GM18505 (cell line): ENCODE results near the gene LSMEM2.
"Not testable (repeated sequence)": the region's sequence is repeated elsewhere in the genome, so short reads cannot be mapped to it uniquely, and the experiment has no call there.

Experiments used
- ATAC-seq: cut with Tn5 transposase; IDR thresholded peaks from one replicate; pipeline ENCODE4 v1.9.1; 2021; ENCODE audit not compliant: unreplicated experiment
- POLR2A ChIP-seq: IDR thresholded peaks from 4 replicates; pipeline ENCODE4 v1.6.1; 2011; ENCODE audit warnings: borderline replicate concordance; ENCODE audit not compliant: insufficient read depth, insufficient read length; ENCODE audit errors: extremely low read depth

Gene LSMEM2

DNA sequence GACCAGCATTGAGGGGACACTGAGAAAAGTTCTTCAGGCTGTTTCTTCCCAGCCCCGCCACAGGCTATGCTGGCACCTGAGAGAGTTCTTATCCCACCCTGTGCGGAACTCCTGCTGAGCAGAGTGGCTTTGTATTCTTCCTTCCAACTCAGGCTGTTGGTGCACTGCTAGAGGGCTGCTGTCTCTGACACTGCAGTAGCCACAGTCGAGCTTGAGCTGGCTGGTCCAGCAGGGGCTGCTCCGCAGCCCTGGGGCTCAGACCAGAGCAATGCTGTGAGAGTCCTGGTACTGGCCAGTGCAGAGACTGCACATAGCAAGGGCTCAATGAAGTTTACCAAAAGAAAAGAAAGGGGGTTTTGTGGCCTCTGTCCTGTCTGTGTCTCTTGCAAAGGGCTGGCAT is 39.2 kb upstream of the LSMEM2 start:
- no peak for TF ChIP-seq POLR2A
- no peak for ATAC-seq

DNA sequence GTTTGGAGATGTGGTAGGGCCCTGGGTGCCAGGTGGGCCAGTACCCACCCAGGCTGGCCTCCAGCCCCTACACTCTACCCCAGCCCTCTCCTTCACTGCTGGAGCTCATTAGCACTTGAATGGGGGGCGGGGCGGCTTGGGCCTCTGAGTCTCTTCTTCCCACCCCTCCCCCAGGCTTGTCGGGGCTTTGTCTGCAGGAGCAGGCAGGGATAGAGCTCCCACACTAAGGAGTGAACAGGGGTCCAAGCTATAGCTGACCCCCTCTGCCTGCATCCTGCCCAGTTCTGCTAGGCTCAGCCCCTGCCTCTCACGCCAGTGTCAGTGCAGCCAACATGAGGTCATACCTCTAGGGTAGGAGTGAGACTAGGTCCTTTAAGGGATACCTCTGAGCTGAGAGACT is 37.7 kb upstream of the LSMEM2 start:
- ATAC-seq = no peak
- TF ChIP-seq POLR2A = no peak

DNA sequence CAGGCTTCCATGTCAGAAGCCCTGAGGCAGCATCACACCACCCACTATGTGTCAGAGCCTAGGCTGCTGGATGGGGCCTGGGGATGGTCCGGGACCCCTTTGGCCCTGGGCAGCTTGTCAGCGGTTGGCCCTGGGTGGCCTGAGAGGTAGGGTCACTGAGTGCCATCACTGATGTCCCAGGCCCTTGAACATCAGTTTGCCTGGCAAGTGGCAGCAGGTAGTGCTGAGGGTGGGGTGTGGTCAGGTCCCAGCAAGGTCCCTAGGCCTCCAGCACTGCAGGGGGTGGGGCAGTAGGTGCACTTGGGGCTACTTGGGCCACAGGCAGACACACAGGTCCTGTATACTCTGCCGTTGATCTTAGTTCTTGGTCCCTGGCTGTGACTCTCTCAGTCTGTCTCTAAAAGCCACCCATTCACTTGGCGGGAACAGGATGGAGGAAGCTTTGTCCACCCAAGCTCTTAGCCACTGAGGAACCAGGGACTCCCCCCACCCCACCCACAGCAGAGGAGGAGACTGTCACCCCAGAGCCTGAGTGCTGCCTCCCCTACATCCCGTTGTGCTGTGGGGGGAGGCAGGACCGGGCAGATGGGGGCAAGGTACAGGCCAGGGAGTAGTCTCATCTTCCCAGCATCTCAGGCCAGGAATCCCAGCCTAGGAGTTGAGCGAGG is 37.0 kb upstream of the LSMEM2 start:
- no peak for TF ChIP-seq POLR2A
- ATAC-seq = no peak

DNA sequence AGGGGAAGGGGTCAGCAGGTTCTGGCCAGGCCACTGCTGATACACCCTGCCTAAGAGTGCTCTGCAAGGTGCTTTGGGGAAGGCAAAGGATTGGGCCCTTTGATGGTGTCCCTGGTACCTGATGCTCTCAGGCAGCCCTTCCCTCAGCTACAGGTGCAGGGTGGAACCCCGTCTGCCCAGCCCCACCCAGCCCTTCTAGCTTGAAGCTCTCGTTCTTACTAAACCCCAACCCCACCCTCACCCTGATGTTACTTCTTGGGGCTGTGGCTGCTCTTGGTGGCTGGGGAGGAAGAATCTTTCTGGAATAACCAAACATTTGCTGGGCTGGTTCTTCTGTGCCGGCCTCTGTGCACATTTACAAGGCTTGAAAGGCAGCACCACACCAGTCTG is 36.5 kb upstream of the LSMEM2 start:
- no peak for ATAC-seq
- no peak for TF ChIP-seq POLR2A

DNA sequence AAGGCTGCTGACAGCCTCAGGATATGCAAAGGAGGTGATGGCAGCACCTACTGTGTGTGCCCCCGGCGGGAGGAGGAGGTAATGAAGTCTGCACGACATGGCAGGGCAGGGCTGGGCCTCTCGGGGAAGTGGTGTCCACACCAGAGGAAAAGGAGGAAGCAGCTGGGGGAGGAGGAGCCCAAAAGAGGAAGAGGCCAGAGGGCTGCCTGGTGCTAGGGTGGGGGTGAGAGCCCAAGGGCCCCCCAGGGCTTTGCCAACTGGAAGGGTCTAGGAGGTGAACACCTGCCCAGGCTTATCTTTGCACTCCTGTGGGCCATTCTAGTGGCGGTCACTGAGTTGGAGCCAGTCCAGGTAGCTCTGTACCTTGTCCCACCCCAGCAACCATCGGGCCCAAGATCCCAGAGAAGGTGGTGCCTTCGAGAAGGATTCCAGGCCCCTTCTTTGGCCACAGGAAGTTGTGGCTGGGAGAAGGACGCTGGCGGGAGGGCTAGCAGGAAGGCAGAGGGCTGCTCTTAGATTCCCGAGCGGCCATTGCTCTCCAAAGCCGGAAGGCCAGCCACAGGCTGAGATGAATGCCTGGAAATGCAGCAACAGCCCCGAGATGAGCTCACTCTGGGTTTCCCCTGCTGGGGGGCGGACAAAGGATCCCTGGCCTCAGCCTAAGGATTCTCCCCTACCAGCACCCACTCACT is 35.9 kb upstream of the LSMEM2 start:
- ATAC-seq = no peak
- TF ChIP-seq POLR2A = no peak

DNA sequence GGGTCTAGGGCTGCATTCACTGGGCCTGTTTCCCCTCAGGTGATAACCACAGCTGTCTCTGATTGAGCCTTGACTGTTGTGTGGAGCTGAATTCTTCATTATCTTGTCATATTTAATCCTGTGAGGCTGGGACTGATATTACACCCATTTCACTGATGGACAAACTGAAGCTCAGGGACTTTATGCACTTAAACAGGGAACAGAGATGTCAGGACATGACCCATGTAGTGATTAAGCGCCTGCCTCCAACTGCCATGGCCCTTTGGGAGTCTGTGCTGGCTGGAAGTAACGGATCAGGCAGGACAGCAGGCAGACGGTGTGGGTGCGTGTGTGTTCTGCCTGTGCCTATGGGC is 35.4 kb upstream of the LSMEM2 start:
- ATAC-seq = no peak
- TF ChIP-seq POLR2A = no peak

DNA sequence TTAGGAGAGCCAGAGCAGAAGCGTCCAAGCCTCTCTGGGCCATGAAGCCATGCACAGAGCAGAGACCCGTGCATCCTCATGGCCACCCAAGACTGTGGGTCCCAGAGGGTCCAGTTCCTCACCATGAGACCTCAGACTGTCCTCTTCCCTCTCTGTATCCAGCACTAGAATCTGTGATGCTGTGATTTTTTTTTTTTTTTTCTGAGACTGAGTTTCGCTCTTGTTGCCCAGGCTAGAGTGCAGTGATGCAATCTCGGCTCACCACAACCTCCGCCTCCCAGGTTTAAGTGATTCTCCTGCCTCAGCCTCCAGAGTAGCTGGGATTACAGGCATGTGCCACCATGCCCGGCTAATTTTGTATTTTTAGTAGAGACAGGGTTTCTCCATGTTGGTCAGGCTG is 34.1 kb upstream of the LSMEM2 start:
- not testable (repeated sequence) for ATAC-seq

DNA sequence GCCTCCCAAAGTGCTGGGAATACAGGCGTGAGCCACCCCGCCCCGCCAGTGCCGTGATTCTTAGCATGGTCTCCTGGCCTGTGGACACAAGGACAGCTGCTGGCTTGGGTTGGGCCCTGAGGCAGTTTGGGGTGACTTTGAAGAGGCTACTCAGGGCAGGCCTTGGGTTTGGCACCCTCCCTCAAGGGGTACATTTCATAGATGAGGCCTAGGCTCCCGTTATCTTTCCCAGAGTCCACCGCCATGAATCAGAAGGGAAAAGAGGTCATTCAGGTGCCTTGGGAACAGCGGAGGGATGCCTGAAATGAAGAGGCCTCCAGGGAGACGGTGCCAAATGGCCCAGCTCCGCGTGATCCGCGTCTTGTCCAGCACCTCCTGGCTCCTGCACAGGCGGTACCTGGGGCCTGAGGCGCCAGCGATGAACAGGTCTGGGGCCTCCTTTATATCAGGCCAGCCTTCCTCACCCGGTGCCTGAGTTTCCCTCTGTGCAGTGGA is 33.6 kb upstream of the LSMEM2 start:
- TF ChIP-seq POLR2A = no peak
- no peak for ATAC-seq

DNA sequence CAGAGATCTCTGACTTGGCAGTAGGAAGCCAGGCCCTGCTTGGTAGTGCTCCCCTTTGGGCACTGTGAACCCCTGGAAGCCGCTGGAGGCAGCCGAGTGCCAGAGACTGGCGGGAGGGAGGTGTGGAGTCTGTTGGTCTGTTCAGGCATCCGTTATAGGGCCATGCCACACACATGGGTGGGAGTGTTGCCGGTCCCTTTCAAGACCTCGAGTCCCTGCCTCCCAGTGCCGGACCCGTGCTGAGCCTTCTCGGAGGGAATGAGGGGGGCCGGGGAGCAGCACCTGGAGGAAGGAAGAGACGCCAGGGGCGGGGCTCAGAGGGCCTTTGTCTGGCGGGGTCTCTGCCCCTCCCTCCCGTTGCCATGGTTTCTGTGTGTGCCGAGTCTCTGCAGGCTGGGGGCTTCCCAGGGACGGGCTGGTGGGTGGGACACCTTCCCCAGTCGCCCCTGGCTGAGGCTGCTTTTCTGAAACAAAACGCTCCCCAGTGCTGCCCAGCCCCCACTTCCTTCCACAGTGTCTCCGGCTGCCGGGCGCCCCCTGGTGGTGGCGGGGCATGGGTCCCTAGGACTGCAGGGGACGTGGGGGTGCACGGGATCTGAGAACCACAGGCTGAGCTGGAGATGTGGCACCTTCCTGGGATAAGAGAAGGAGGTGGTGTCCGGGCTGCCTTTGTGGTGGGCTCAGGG is 32.9 kb upstream of the LSMEM2 start:
- peak; percentile 55 for ATAC-seq
- TF ChIP-seq POLR2A = peak; percentile 11

DNA sequence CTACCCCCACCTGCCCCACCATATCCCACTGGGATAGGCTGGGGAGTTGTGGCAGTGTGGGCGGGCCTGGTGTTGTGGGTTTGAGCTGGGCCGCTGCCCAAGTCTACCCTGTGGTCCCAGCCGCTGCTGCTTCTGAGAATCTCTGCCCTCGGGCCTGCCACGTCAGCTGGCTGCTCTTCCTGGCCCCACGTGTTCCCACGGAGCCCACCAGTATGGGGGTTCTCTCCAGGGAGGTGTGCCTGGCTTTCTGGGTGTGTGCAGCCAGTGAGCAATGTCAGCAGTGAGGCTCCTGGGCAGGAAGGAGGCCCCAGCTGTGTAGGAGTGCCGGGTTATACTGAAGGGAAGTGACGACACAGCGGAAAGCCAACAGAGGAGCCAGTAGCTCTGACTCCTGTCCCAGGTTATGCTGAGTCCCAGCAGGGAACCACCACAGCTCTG is 32.4 kb upstream of the LSMEM2 start:
- TF ChIP-seq POLR2A = peak; percentile 46
- ATAC-seq = peak; percentile 34

DNA sequence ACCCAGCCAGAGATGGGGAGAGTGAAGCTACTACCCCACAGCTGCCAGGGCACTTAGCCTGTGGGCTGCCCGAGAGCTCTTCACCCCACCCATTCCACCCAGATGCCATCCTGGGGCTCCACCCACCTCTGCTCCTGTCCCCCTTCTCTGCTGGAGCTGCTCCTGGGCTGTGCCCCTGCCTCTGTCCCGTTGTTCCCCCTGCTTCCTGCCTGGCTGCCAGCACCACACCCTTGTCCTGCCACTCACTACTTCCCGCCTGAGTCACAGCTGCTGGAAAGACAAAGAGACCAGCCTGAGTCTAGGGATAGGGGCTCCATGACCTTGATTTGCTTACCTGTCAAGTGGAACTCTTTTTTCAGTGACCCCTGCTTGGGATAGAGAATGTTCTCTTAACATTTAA is 30.5 kb upstream of the LSMEM2 start:
- no peak for TF ChIP-seq POLR2A
- no peak for ATAC-seq

DNA sequence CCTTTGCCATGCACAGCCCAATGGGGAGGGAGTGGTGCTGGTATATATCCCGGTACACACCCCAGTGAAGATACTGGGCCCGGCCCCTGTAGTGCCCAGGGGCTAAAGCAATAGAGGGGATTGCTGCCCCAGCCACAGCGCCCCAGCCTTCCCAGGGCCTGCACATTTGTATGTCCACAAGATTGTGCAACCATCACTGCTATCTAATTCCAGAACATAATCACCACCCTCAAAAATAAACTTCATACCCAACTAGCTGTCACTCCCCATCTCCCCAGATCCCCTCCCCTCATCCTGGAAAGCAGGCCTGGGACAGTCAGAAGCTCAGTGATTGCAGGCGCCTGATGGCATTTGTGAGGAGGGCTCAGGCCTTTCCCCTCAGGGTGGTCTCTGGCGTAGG is 29.4 kb upstream of the LSMEM2 start:
- ATAC-seq = no peak
- TF ChIP-seq POLR2A = no peak

DNA sequence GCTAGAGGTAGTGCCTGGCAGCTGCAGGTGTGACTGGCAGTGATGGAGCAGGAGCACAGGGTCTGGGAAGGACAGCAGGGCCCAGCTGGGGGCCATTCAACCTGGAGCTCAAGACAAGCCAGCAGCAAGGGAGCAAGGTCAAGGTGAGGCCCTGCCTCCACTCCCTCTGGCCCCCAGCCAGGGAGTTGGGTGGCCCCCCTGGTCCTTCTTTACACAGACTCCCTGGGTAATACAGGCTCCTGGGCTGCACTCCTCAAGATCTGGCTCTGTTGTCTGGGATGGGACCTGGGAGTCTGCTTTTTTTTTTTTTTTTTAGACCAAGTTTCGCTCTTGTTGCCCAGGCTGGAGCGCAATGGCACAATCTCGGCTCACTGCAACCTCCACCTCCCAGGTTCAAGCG is 28.4 kb upstream of the LSMEM2 start:
- no peak for ATAC-seq

DNA sequence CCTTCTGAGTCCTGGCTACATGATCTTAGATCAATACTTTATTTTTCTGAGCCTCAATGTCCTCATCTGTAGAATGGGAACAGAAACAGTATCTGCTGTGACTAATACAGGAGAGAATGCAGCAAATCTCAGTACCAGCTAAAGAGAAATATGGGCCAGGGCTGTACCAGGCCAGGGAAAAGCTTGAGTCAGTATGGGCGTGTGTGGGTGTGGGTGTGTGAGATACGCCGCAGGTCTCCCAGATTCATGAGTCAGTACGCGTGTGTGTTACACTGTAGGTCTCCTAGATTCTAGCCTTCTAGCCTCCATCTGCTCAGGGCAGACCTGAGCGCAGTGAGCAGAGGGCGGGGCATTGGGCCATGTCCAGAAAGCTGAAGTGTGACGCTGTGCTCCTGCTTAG is 27.7 kb upstream of the LSMEM2 start:
- no peak for TF ChIP-seq POLR2A
- ATAC-seq = no peak

More for the DNA sequence above, 28.4 kb upstream of the LSMEM2 start:
- no peak for TF ChIP-seq POLR2A
